Measurements from ENCODE around the gene SERPING1.
"Not testable (repeated sequence)": the region's sequence is repeated elsewhere in the genome, so short reads cannot be mapped to it uniquely, and the experiment has no call there.

The SERPING1 gene

DNA sequence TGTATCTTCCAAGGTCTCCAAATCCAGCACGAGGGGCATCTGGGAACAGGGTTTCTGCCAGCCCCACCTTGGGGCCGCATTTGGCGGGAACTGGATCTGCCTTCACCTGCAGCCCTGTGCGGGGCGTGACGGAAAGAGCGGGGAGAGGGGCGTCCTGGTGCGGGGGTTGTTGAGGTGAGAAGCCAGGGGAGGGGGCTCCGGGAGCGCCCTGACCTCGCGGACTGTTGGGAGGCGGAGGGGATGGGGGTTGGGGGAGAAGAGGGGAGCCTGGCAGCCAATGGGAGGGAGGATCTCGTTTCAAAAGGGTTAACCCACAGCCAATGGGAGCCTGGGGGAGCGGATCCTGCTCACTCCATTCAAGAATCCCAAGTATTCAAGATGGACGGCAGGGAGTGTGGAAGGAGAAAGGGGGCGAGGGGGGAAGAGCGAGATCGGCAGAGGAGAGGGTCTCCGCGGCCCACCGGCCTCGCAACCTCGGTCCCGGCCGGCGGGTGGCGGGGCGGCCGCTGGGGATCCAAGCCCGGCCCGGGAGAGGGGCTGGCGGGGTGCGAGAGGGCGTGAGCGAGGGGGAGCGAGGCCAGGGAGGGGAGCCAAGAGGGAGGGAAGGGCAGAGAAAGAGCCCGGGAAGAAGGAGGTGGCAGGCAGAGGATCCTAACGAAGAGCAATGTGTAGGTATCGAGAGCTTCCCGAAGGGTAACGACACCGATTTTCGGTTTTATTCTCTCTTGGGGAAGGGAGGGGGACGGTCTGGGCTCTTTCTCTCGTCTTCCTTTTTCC, 40.7 kb downstream of the SERPING1 start:
- no peak for DNase-seq (ENCODE audit: low spot score)

DNA sequence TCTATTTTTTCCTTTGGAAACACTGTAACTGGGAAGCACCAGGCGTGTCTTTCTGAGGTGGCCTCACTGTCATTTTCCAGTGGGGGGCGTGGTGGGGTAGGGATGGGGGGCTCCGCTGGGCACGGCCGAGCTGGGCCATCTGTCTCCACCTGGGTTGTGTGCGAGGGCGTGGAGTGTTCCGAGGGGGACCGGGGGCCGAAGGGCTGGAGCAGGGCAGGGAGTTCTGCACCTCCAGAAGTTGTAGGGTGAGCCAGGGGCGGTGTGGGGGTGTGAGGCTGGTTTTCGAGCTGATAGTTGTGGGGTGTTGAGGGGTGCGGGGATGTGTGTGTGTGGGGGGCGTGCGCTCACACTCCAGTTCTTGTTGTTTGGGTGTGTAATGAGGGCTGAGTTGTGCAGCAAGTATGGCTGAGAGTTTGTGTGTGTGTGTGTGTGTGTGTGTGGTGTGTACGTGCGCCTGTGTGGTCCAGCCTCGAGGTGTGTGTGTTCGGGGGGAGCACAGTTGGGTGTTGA, 41.4 kb downstream of the SERPING1 start:
- DNase-seq (ENCODE audit: low spot score) = no peak

DNA sequence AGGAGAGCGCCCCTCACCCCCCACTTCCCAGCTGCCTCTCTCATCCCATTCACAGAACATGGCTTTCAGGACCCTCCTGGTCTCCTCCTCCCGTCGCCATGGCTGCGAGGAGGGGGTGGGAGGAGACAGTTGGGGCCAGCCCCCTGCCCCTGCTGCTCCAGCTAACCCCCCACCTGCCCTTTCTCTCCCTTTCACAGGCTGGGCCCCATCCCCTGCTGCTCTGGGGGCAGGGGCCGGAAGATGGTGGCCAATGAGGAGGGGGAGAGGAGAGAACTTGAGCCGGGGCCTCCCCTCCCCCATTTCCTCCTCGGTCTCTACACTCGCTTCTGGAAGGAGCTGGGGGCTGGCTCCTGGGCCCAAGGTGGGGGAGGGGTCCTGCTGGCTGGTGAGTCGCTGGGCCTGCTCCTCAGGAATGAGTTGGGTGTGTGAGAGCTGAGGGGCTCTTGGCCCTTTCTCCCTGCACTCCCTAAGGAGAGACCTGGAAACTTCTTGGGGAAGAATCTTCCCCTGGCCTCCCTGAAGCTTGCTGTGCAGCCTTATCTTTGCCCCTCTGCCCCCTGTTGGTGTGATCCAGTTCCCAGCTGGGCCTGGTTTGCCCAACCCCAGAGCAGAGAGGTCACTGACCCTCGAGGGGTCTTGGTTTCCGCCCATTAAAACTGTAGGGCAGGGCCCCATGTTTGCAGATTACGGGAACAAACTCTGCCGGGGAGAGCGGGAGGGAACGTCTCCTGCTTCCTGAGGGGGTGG, 42.0 kb downstream of the SERPING1 start:
- no peak for DNase-seq (ENCODE audit: low spot score)

DNA sequence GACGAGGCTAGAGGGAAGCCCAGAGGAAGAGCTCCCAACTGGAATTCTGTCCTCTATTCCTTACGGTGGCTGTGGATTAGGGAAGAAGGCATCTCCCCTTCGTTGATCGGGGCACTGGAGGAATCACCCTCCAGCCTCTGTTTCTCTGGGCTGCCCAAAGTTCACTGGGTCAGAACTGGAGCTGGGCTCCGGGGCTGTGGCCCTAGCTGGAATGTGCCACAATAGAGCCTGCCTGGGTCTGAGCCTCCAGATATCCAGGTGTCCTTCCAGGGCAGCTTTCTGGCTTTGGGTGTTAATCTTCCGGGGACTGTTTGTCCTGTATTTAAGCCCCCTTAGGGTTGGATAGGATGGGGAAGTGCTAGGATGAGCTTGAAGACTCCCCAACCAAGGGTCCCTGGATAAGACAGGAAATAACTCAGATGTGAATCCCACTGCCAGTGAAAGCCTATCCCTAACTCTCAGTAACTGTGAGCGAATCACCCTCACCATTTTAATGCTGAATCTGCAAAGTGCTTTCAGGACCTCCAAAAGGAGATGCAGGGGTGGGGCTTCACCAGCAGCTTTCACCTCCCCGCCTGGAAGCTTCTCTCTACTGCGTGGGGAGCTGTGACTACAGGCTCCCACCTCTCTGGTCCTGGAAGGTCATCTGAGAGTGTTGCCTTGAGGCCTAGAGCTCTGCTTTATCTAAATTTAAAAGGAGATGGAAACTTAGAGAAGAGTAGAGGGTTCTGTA, 42.7 kb downstream of the SERPING1 start:
- DNase-seq (ENCODE audit: low spot score) = no peak

DNA sequence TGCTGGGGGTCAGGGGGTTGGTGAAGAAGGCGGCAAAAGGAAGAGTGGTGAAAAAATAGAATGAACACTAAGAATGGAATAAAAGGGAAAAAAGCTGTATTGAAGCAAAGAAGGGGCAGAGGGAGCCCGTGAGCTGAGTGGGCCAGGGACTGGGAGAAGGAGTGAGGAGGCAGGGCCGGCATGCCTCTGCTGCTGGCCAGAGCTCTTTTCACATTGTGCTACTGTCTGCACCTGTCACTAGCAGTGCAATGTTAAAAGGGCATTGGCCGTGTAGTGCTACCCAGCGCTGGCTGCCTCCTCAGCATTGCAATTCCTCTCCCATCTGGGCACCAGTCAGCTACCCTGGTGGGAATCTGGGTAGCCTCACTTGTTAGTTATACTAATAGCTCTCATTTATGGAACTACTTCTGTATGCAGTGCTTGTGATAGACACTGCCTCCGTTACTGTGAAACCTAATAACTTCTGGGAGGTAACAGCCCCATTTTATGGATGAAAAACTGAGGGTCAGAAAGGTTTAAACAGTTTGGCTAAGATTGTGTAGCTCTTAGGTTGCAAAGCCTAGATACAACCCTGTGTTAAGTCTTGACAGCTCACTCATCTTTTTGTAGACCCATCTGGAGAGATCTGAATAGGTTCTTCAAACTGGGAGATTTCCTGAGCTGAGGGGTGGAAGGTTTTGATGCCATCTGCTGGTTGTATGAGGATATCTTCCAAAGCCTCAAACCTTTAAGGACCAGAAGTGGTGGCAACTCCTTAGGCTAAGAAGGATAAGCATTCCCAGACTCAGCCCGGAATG, 43.7 kb downstream of the SERPING1 start:
- peak; percentile 81 for DNase-seq (ENCODE audit: low spot score)

DNA sequence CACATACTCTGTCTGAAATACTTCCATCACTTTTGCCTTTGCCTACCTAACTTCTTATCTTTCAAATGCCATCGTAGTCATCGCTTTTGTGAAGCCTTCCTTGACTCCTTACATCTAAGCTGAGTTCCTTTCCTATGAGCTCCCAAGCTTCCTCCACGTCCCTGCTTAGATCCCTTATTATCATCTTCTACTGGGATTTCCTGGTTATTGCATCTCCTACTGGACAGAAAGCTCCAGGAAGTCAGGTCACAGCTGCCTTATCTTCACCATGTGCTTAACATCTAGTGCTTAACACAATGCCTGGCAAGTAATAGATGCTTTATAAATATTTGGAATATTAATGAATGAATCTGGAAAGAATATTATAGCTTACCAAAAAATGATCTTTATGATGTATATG, 46.3 kb downstream of the SERPING1 start:
- DNase-seq (ENCODE audit: low spot score) = peak; percentile 58

DNA sequence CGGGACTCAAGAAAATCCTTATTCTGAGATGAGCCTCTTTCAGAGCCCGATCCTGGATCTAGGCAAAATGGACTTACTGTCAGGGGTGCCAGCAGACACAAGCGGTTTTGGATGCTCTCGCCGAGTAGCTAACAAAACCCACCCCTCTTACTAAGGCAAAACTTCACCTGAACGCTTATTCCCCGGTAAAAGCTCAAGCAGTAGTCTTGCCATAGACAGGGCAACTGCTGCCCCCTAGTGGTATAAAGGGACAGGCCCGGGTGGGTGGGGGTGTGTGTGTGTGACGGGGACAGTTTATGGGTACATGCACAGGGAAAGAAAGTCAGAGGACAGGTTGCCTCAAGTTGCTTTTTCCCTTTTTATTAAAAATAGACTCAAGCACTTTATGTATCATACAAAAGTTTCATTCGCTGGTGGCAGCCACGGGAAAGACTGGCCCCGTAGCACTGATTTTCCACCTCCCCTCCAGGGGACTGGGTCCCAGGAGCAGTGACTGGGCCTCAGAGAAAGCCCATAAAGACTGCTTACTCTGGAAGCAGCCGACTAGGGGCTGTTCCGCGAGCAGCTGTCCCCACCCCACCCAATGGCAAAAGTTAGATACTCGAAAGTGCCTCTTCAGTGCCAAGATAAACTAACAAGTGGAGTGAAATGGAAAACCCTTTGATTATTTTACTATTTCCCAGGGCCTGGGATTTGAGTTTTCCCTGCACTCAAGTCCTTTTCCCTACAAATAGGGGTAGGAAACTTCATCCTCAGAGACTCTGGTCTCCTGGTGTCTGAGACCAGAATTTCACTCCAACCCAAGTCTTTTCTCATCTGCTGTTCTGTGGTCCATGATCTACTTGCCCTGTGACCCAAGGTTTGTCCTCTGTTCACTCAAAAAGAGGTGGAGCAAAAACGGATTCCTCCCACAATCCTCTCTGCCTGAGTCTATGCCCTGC, 47.5 kb downstream of the SERPING1 start:
- peak; percentile 65 for DNase-seq (ENCODE audit: low spot score)

DNA sequence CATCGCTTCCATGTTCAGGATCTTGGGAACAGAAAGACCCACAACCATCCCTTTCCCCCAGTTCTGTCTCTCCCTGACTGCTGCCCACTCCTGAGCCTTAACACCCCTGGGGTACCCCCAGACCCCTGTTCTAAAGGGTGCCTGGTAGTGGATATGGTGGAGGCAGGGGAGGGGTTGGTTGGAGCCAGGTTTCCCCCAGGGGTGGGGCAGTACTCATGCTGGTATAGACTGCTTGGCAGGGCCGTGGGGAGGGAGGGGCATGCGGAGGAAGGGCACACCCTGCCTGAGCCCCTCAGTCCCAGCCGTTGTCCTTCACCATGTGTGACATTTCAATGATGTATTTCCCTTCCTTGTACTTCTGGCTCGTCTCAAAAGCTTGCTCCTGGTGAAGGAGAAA, 48.2 kb downstream of the SERPING1 start:
- no peak for DNase-seq (ENCODE audit: low spot score)

DNA sequence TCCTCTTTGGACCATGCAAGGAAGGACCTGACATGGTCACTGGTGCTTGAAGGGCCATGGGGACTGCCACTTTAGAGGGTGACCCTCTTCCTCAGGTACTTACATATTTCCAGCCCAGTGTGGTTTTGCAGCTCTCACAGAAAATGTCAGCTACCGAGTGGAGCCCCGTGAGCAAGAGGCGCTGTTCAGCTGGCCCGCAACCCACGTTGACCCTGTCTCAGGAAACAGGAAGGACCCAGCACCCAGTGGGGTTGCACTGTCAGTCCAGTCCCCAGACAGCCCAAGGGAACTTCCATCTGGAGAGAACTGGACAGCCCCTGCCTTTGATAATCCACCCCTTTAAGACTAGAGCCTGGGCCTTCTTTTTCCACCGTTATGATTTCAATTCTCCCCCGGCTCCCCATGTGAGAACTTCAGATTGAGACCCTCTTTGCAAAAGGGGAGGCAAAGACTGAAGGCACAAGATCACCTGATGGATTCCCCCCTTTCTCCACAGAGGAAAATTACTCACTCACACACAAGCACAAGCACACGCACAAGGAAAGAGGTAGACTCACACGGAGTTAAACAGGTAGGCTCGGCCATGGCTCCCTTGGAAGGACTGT, 48.8 kb downstream of the SERPING1 start:
- no peak for DNase-seq (ENCODE audit: low spot score)

GRCh38 chr11:57646799-57647303, 49.4 kb downstream of the SERPING1 start:
- no peak for DNase-seq (ENCODE audit: low spot score)

DNA sequence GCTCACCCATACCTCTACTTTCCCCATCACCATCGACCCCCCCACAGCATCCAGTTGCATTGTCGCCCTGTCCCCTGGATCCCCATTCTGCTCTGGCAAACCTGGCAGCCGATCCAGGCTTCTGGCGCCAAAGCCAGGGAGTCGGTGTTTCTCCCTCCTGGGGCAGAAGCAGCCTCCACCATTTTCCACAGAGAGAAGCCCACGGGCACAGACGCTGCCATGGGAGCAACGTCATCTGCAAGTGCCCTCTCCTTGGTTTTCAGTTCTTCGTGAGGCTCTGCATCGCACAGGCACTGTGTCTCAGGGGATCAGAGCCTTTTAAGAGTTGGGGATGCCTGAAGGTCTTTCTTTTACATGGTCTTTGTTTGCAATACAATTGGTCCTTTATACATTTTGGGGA, 49.9 kb downstream of the SERPING1 start:
- DNase-seq (ENCODE audit: low spot score) = no peak

DNA sequence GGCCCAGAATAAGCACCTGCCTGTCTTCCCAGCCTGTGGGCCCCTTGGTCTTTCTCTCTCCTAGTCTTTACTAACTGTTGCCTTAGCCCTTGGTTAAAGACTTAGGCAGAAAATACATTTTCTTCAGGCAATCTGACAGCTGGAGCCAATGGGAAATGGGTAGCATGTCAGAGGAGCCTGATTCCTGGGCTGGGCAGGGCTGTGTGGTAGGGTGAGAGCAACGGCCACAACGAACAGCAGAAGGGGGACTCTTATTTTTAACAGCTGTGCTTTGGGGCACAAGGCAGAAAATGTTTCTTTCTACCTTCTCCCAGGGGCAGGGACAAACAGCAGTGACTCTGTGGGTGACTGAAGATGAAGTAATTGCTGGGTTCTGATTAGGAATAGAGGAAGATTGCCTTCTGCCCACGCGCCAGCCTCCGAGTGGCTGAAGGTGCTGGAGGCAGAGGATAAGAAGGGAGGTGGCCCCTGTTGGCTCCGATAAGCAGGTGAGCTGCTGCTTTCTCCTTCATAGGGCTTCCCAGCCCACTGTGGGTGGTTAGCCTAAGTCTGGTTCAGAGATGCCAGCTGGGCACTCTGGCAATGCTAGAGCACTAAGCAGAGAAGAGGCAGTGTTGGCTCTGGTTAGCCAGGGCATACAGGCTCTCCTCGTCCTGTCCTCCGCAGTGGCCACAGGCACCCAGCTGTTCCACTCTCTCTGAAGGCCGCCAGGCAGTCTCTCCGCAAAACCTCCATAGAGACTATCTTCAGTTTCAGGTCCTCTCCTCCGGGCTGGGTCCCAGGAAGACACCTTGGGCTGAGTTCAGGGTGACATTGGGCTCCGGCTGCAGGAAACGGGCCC, 50.7 kb downstream of the SERPING1 start:
- DNase-seq (ENCODE audit: low spot score) = no peak

DNA sequence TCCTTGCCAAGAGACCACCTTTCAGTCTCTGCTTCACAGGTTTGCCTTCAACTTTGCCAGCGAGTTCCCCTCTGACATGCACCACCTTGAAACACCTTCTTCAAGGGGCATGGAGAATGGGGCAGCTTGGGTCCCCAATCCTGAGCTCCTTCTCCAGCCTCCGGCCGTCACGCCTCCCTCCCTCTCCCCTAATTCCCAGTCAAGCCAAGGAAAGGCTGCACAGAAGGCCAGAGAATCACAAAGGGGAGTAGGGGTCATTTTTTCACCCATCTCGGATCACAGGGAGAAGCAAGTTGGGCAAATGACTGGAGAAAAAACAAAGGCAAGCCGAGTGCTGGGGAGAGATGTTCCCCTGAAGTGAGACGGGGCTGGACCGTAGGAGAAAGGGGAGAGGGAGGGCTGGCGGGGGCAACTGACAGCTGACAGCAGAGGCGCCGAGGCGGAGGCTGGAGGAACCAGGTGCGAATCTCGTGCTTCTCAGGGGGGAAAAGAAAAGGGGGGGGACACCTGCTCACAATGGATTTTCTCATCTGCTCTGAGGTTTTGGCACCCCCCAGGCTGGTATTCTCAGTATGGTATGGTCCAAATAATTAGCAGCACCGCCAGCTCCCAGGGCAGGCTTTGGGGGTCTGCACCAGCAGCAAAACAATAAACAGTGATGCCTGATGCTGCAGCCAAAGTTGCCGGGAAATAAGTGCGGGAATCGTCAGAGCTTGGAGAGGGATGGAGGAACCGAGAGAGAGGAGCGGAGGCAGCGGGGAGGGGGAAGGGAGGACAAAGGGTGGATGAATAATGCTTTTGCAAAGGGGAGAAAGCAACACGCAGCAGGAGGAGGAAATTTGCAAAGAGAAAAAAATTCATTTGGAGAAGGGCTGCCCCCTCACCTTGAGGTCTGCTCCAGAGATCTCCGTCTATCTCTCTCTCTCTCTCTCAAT, 51.6 kb downstream of the SERPING1 start:
- no peak for DNase-seq (ENCODE audit: low spot score)

- peak; percentile 56 for DNase-seq (ENCODE audit: low spot score)
These were observed 52.6 kb downstream of the SERPING1 start, which contains the start of gene YPEL4 for GRCh38 chr11:57649826-57650738. Gene YPEL4 (minus strand): TSS chr11:57649912. CDS start chr11:57647107, 2,805 bp downstream.

DNA sequence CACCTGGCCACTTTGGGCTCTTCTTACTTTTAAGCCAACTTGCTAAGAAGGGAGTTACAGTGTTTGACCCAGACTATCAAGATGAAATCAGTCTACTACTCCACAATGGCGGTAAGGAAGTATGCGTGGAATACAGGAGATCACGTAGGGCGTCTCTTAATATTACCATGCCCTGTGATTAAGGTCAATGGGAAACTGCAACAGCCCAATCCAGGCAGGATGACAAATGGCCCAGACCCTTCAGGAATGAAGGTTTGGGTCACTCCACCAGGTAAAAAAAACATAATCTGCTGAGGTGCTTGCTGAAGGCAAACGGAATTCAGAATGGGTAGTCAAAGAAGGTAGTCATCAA, 53.2 kb downstream of the SERPING1 start:
- DNase-seq (ENCODE audit: low spot score) = no peak

DNA sequence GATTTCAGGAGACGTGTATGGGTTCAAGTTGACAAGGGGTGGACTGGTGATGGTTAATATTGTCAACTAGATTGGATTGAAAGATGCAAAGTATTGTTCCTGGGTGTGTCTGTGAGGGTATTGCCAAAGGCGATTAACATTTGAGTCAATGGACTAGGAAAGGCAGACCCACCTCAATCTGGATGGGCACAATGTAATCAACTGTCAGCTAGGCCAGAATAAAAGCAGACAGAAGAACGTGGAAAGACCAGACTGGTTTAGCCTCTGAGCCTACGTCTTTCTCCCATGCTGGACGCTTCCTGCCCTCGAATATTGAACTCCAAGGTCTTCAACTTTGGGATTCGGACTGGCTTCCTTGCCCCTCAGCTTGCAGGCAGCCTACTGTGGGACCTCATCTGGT, 53.9 kb downstream of the SERPING1 start:
- no peak for DNase-seq (ENCODE audit: low spot score)

GRCh38 chr11:57652230-57652629, 54.7 kb downstream of the SERPING1 start:
- not testable (repeated sequence) for DNase-seq (ENCODE audit: low spot score)

Data from RKO (cell line).